IMR-90 (cell line): ENCODE measurements around the gene SERPINB3.
"Not testable (repeated sequence)": the region's sequence is repeated elsewhere in the genome, so short reads cannot be mapped to it uniquely, and the experiment has no call there.

Source experiments
- CTCF ChIP-seq: conservative IDR thresholded peaks from 2 replicates; pipeline ENCODE4 v1.5.1; 2012; ENCODE audit warnings: mild to moderate bottlenecking, low read depth, low read length, improper control_type of control experiment
- ELK1 ChIP-seq: fragments of 150-350 bp; IDR thresholded peaks from 2 replicates; pipeline ENCODE4 v1.6.1; 2016; ENCODE audit warnings: low read depth, mild to moderate bottlenecking, low read length, moderate library complexity, borderline replicate concordance
- MXI1 ChIP-seq: IDR thresholded peaks from 2 replicates; pipeline ENCODE4 v1.6.1; 2012; ENCODE audit warnings: low read depth, mild to moderate bottlenecking, low read length, moderate library complexity, borderline replicate concordance
- POLR2A ChIP-seq: IDR thresholded peaks from 2 replicates; pipeline ENCODE4 v1.6.1; 2012; ENCODE audit warnings: mild to moderate bottlenecking, low read depth, low read length
- RAD21 ChIP-seq: IDR thresholded peaks from 2 replicates; pipeline ENCODE4 v1.6.1; 2012; ENCODE audit warnings: low read length, improper control_type of control experiment
- RCOR1 ChIP-seq: IDR thresholded peaks from 2 replicates; pipeline ENCODE4 v1.6.1; 2012; ENCODE audit warnings: mild to moderate bottlenecking, low read length, improper control_type of control experiment; ENCODE audit not compliant: insufficient replicate concordance
- RFX5 ChIP-seq: IDR thresholded peaks from 2 replicates; pipeline ENCODE4 v1.8.0; 2012; ENCODE audit warnings: low read depth, mild to moderate bottlenecking, low read length, moderate library complexity

GRCh38 chr18:63650271-63650670 lies 11.4 kb downstream of the SERPINB3 start:
- TF ChIP-seq RAD21, CTCF, RFX5, POLR2A, ELK1, RCOR1, MXI1: not testable (repeated sequence)
